Trophoblast cell (in vitro differentiated cells and primary cell): ENCODE results near the gene SF3B6.

Experiments
- DNase-seq, 2 donors: peaks; one replicate each; pipeline ENCODE4 v3.0.0-alpha.2; 2016
- H2AFZ ChIP-seq: 2 replicates; pipeline ENCODE4 v1.6.1; 2013; ENCODE audit warnings: low read length, moderate library complexity, mild to moderate bottlenecking; ENCODE audit not compliant: insufficient read depth, poor library complexity
- H2AK5ac ChIP-seq: 2 replicates; pipeline ENCODE4 v1.6.1; 2013; ENCODE audit warnings: mild to moderate bottlenecking, low read length
- H2BK120ac ChIP-seq: 2 replicates; pipeline ENCODE4 v1.6.1; 2013; ENCODE audit warnings: low read length, mild to moderate bottlenecking, moderate library complexity; ENCODE audit not compliant: insufficient read depth, poor library complexity
- H2BK12ac ChIP-seq: 2 replicates; pipeline ENCODE4 v1.6.1; 2013; ENCODE audit warnings: mild to moderate bottlenecking, low read length, moderate library complexity
- H2BK5ac ChIP-seq: 2 replicates; pipeline ENCODE4 v1.6.1; 2013; ENCODE audit warnings: low read length, low read depth, moderate library complexity, mild to moderate bottlenecking; ENCODE audit not compliant: poor library complexity
- H3K14ac ChIP-seq: 2 replicates; pipeline ENCODE4 v1.6.1; 2013; ENCODE audit warnings: mild to moderate bottlenecking, low read length
- H3K18ac ChIP-seq: 2 replicates; pipeline ENCODE4 v1.6.1; 2013; ENCODE audit warnings: mild to moderate bottlenecking, low read length
- H3K23ac ChIP-seq: 2 replicates; pipeline ENCODE4 v1.6.1; 2013; ENCODE audit warnings: low read length
- H3K27ac ChIP-seq: 2 replicates; pipeline ENCODE4 v1.5.1; 2013; ENCODE audit warnings: low read depth, mild to moderate bottlenecking, inconsistent platforms, low read length, moderate library complexity
- H3K27me3 ChIP-seq: 2 replicates; pipeline ENCODE4 v1.6.1; 2013; ENCODE audit warnings: inconsistent platforms, mild to moderate bottlenecking, low read length, moderate library complexity; ENCODE audit not compliant: insufficient read depth
- H3K36me3 ChIP-seq, 2 experiments: 1 replicate in 1 of 2; 2 replicates in 1 of 2; pipeline ENCODE4 v1.6.1; 2013; ENCODE audit warnings: low read length in 2 of 2, mild to moderate bottlenecking in 2 of 2, moderate library complexity in 1 of 2; ENCODE audit not compliant: insufficient read depth in 2 of 2, control insufficient read depth in 1 of 2
- H3K4ac ChIP-seq: 2 replicates; pipeline ENCODE4 v1.6.1; 2013; ENCODE audit warnings: low read depth, mild to moderate bottlenecking, low read length, moderate library complexity
- H3K4me1 ChIP-seq, 2 experiments: 1 replicate in 1 of 2; 2 replicates in 1 of 2; pipeline ENCODE4 v1.6.1; 2013; ENCODE audit warnings: low read length in 2 of 2, mild to moderate bottlenecking in 2 of 2, moderate library complexity in 1 of 2; ENCODE audit not compliant: insufficient read depth in 2 of 2, control insufficient read depth in 1 of 2
- H3K4me2 ChIP-seq: 2 replicates; pipeline ENCODE4 v1.6.1; 2013; ENCODE audit warnings: inconsistent platforms, mild to moderate bottlenecking, low read length, moderate library complexity
- H3K4me3 ChIP-seq: 2 replicates; pipeline ENCODE4 v1.5.1; 2013; ENCODE audit warnings: mild to moderate bottlenecking, low read depth, low read length, inconsistent platforms
- H3K79me1 ChIP-seq: one replicate; pipeline ENCODE4 v1.6.1; 2013; ENCODE audit warnings: low read length
- H3K79me2 ChIP-seq: 2 replicates; pipeline ENCODE4 v1.6.1; 2013; ENCODE audit warnings: low read length, mild to moderate bottlenecking; ENCODE audit not compliant: control insufficient read depth, insufficient read depth, poor library complexity
- H3K9ac ChIP-seq: 2 replicates; pipeline ENCODE4 v1.6.1; 2013; ENCODE audit warnings: mild to moderate bottlenecking, low read length
- H3K9me3 ChIP-seq: 2 replicates; pipeline ENCODE4 v1.6.1; 2013; ENCODE audit warnings: low read depth, mild to moderate bottlenecking, control low read depth, inconsistent platforms, low read length; ENCODE audit not compliant: insufficient read depth
- H4K12ac ChIP-seq: 2 replicates; pipeline ENCODE4 v1.6.1; 2013; ENCODE audit warnings: low read depth, mild to moderate bottlenecking, low read length, moderate library complexity
- H4K8ac ChIP-seq: 2 replicates; pipeline ENCODE4 v1.6.1; 2013; ENCODE audit warnings: low read depth, mild to moderate bottlenecking, low read length, moderate library complexity
- H4K91ac ChIP-seq: one replicate; pipeline ENCODE4 v1.6.1; 2013; ENCODE audit warnings: low read depth, mild to moderate bottlenecking, low read length, moderate library complexity
- WGBS: extraction: QIAGEN DNeasy Blood & Tissue Kit; methylation state at CpG from one replicate; pipeline ENCODE4 v1.1.7; 2013; ENCODE audit warnings: missing lambda C conversion rate; ENCODE audit not compliant: insufficient read length, insufficient coverage; ENCODE audit errors: extremely low coverage; 5-methylcytosine and 5-hydroxymethylcytosine counted together

The SF3B6 gene

DNA sequence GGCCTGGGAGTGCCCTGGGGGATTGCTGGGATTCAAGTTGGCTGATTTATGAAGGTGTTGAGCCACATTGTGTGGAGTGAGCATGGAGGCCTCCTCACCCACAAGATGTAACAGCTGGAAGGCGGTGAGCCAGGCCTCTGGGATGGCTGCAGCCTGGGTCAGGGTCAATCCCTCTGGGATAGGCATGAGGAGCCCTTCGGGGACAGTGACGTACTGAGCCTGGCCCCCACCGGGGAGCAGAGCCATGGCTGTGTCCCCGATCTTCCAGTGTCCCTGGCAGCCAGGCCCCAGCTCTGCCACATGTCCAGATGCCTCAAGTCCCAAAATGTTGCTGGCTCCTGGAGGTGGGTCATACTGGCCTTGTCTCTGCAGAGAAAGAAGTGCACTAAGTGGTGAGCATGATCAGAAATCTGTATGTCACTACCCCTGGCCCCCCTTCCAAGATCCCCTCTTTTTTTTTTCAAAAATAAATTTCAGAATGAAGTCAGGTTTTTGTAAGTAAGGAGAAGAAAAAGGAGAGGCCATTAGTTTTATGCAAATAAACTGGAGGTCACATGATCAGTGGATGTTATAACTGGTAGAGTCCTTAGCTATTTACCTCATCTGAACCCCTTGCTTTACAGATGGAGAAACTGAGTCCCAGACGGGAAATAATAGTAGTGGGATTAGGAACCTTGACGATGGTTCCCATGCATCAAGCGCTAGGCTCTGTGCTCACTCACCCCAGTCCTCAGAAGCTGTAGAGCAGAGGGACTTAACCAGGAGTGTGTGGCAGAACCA, 6.9 kb upstream of the SF3B6 start:
- H3K9ac ChIP-seq, result peak overlapping the region; percentile 76
- H3K27ac ChIP-seq, result peak overlapping the region; percentile 85
- H4K12ac ChIP-seq, result peak overlapping the region; percentile 60
- H3K14ac ChIP-seq, result peak overlapping the region; percentile 5
- peak overlapping the region; percentile 23 for H3K4ac ChIP-seq
- peak overlapping the region; percentile 46 for H2BK12ac ChIP-seq
- H2AFZ ChIP-seq, result no peak overlapping the region
- H3K4me1 ChIP-seq, result peaks cover 7% of the 10 kb centered on the region in 2 experiments
- H4K91ac ChIP-seq, result peak overlapping the region; percentile 85
- H3K27me3 ChIP-seq, result no peaks in the 10 kb centered on the region
- peak overlapping the region; percentile 8 for H2BK5ac ChIP-seq
- H4K8ac ChIP-seq, result peak overlapping the region; percentile 64
- H3K18ac ChIP-seq, result peak overlapping the region; percentile 26
- H3K4me3 ChIP-seq, result no peak overlapping the region
- no peak overlapping the region for H3K23ac ChIP-seq
- H3K9me3 ChIP-seq, result no peaks in the 10 kb centered on the region
- peak overlapping the region; percentile 7 for H2BK120ac ChIP-seq
- peaks cover 14% of the 10 kb centered on the region for H3K79me1 ChIP-seq
- H3K4me2 ChIP-seq, result peak overlapping the region; percentile 92
- peaks cover 7 to 22% of the 10 kb centered on the region in 2 experiments for H3K36me3 ChIP-seq
- H2AK5ac ChIP-seq, result peak overlapping the region; percentile 42
- no peak for DNase-seq
- H3K79me2 ChIP-seq, result peaks cover 4% of the 10 kb centered on the region
- no CpG with 5 or more reads among the region's 8 CpGs for WGBS

GRCh38 chr2:24080701-24081100, 4.6 kb upstream of the SF3B6 start:
- Histone ChIP-seq H3K4me3 (no peak overlapping the region), H3K79me1 (peaks cover 22% of the 10 kb centered on the region), H4K12ac (no peak overlapping the region), H3K9ac (no peak overlapping the region), H2AK5ac (no peak overlapping the region), H4K8ac (no peak overlapping the region), H2AFZ (no peak overlapping the region), H3K18ac (no peak overlapping the region), H4K91ac (no peak overlapping the region), H2BK12ac (no peak overlapping the region), H3K14ac (no peak overlapping the region), H3K4me1 (peaks cover 7 to 11% of the 10 kb centered on the region in 2 experiments), H3K4ac (no peak overlapping the region), H3K27ac (no peak overlapping the region), H2BK5ac (no peak overlapping the region), H3K79me2 (peaks cover 7% of the 10 kb centered on the region), H3K4me2 (no peak overlapping the region), H3K27me3 (no peaks in the 10 kb centered on the region), H3K23ac (no peak overlapping the region), H3K36me3 (peaks cover 7 to 22% of the 10 kb centered on the region in 2 experiments), H2BK120ac (no peak overlapping the region), H3K9me3 (no peaks in the 10 kb centered on the region)
- WGBS, result no CpG with 5 or more reads among the region's 2 CpGs
- DNase-seq, result no peak

GRCh38 chr2:24077879-24078278, 1.8 kb upstream of the SF3B6 start:
- Histone ChIP-seq H2BK12ac (no peak overlapping the region), H3K23ac (no peak overlapping the region), H3K79me1 (peaks cover 8% of the 10 kb centered on the region), H3K4me3 (no peak overlapping the region), H3K27me3 (no peaks in the 10 kb centered on the region), H2AFZ (no peak overlapping the region), H3K4ac (no peak overlapping the region), H2BK120ac (no peak overlapping the region), H4K91ac (no peak overlapping the region), H3K4me2 (peak overlapping the region; percentile 93), H2AK5ac (no peak overlapping the region), H3K36me3 (peaks cover 8 to 23% of the 10 kb centered on the region in 2 experiments), H3K27ac (no peak overlapping the region), H2BK5ac (no peak overlapping the region), H3K18ac (no peak overlapping the region), H3K4me1 (peaks cover 0 to 6% of the 10 kb centered on the region in 2 experiments), H3K9me3 (no peaks in the 10 kb centered on the region), H3K79me2 (peaks cover 3% of the 10 kb centered on the region), H3K9ac (peak overlapping the region; percentile 50), H4K12ac (no peak overlapping the region), H4K8ac (no peak overlapping the region), H3K14ac (no peak overlapping the region)
- no peak for DNase-seq
- no CpG with 5 or more reads among the region's 2 CpGs for WGBS

- Histone ChIP-seq H2BK12ac (no peak overlapping the region), H3K9me3 (no peaks in the 10 kb centered on the region), H3K4me3 (peak overlapping the region; percentile 79), H3K18ac (no peak overlapping the region), H2AK5ac (no peak overlapping the region), H2BK120ac (no peak overlapping the region), H3K4me1 (peaks cover 0 to 6% of the 10 kb centered on the region in 2 experiments), H2AFZ (peak overlapping the region; percentile 17), H3K79me2 (peaks cover 3% of the 10 kb centered on the region), H4K12ac (peak overlapping the region; percentile 56), H3K9ac (peak overlapping the region; percentile 74), H2BK5ac (no peak overlapping the region), H3K4me2 (peak overlapping the region; percentile 93), H3K23ac (no peak overlapping the region), H3K4ac (peak overlapping the region; percentile 13), H3K27ac (peak overlapping the region; percentile 50), H3K36me3 (peaks cover 5 to 22% of the 10 kb centered on the region in 2 experiments), H4K91ac (peak overlapping the region; percentile 41), H3K79me1 (peaks cover 8% of the 10 kb centered on the region), H3K14ac (peak overlapping the region; percentile 38), H4K8ac (peak overlapping the region; percentile 86), H3K27me3 (no peaks in the 10 kb centered on the region)
- DNase-seq, result no peak
- WGBS, result no CpG with 5 or more reads among the region's 9 CpGs
Observed at GRCh38 chr2:24077535-24077877, 1.4 kb upstream of the SF3B6 start.
